HG03457 (cell line): ENCODE measurements around the gene PIP4K2A.

Source experiments
- ATAC-seq: cut with Tn5 transposase; IDR thresholded peaks from one replicate; pipeline ENCODE4 v1.9.1; 2021; ENCODE audit warnings: moderate number of reproducible peaks; ENCODE audit not compliant: unreplicated experiment

The PIP4K2A gene

GRCh38 chr10:22491931-22492615, 222.3 kb downstream of the PIP4K2A start:
- ATAC-seq = no peak

GRCh38 chr10:22491480-22491879, 222.9 kb downstream of the PIP4K2A start:
- ATAC-seq = no peak

- no peak for ATAC-seq
These were observed 224.4 kb downstream of the PIP4K2A start for GRCh38 chr10:22489975-22490374.

GRCh38 chr10:22489467-22489866, 224.9 kb downstream of the PIP4K2A start:
- ATAC-seq = no peak

GRCh38 chr10:22486431-22486830, 227.9 kb downstream of the PIP4K2A start:
- ATAC-seq = no peak
